HepG2 (cell line): ENCODE results near the gene API5. TPM values are rescaled to one million over a fixed set of nuclear protein-coding genes. Genes with fewer than 3 reads are reported as not detected.

ENCODE experiments used
- ATAC-seq: fragments of 200-7000 bp; cut with Tn5 transposase; 3 replicates; pipeline ENCODE4 v1.9.1; 2020; ENCODE audit warnings: mild to moderate bottlenecking, moderate library complexity
- BruUV-seq: library from RNA; stranded (reverse); fragments of 400-500 nt; replicated peaks from 2 replicates; lab custom pipeline; 2021; lab: Mats Ljungman, UMichigan
- CTCF ChIA-PET: fragments of 300-600 bp; formaldehyde crosslinking; extraction: SDS; loops from one replicate; lab custom pipeline; 2021; ENCODE audit warnings: low total read pairs, inconsistent platforms, low intra/inter-chr PET ratio; lab: Yijun Ruan, JAX
- POLR2A ChIA-PET: fragments of 350-600 bp; sonication (Branson Sonifier 250); formaldehyde crosslinking; loops from one replicate; lab custom pipeline; 2020; ENCODE audit warnings: antibody characterized with exemption, inconsistent platforms; lab: Yijun Ruan, JAX
- DNase-seq: peaks from one replicate; pipeline ENCODE4 v3.0.0-alpha.2; 2015; ENCODE audit warnings: low spot score
- FAIRE-seq: peaks from 3 replicates; lab custom pipeline; 2011; peaks lifted over from hg19 to GRCh38; lab: Jason Lieb, UNC
- H2AFZ ChIP-seq: one replicate; pipeline ENCODE4 v1.6.1; 2011; ENCODE audit warnings: low read length, inconsistent platforms
- H3K27ac ChIP-seq: fragments of 300-600 bp; 3 replicates; pipeline ENCODE4 v1.8.0; 2011; ENCODE audit warnings: mixed run types, mild to moderate bottlenecking, mixed read lengths, low read length, inconsistent platforms; ENCODE audit not compliant: insufficient read depth; ENCODE audit errors: extremely low read length
- H3K27me3 ChIP-seq, 2 experiments: fragments of 200-600 bp in 1 of 2; 2 replicates in 1 of 2; 3 replicates in 1 of 2; pipeline versions ENCODE4 v1.6.0 to v1.8.0; 2011; ENCODE audit warnings: low read length in 2 of 2, mild to moderate bottlenecking in 2 of 2, moderate library complexity in 2 of 2, inconsistent platforms in 1 of 2; ENCODE audit not compliant: insufficient read depth in 2 of 2, control insufficient read depth in 1 of 2
- H3K36me3 ChIP-seq, 2 experiments: fragments of 200-600 bp in 1 of 2; replicated peaks in 1 of 2; 2 replicates in 1 of 2; 3 replicates in 1 of 2; pipeline versions ENCODE4 v1.5.1 to v1.8.0; 2011; ENCODE audit warnings: low read length in 2 of 2, inconsistent platforms in 1 of 2; ENCODE audit not compliant: insufficient read depth in 2 of 2, control insufficient read depth in 1 of 2
- H3K4me1 ChIP-seq: 2 replicates; pipeline ENCODE4 v1.5.1; 2012; ENCODE audit warnings: low read length, inconsistent platforms; ENCODE audit not compliant: insufficient read depth
- H3K4me2 ChIP-seq: 2 replicates; pipeline ENCODE4 v1.6.0; 2011; ENCODE audit warnings: low read depth, low read length, inconsistent platforms
- H3K4me3 ChIP-seq, 3 experiments: fragments of 200-600 bp in 1 of 3; sonication (generic), shearing (Covaris generic) in 1 of 3; replicated peaks in 1 of 3; 2 replicates each; pipeline ENCODE4 v1.5.1; 2011 to 2016; ENCODE audit warnings: low read length in 3 of 3, inconsistent platforms in 2 of 3, low read depth in 2 of 3, mild to moderate bottlenecking in 2 of 3, control low read depth in 1 of 3, mixed read lengths in 1 of 3; ENCODE audit not compliant: insufficient read depth in 1 of 3
- H3K79me2 ChIP-seq: one replicate; pipeline ENCODE4 v1.6.1; 2011; ENCODE audit warnings: low read length, inconsistent platforms; ENCODE audit not compliant: insufficient read depth
- H3K9ac ChIP-seq: 2 replicates; pipeline ENCODE4 v1.6.0; 2011; ENCODE audit warnings: mild to moderate bottlenecking, low read depth, low read length, inconsistent platforms; ENCODE audit not compliant: insufficient read depth
- H3K9me3 ChIP-seq: 2 replicates; pipeline ENCODE4 v1.5.1; 2012; ENCODE audit warnings: mild to moderate bottlenecking, low read length
- H4K20me1 ChIP-seq: 2 replicates; pipeline ENCODE4 v1.6.0; 2011; ENCODE audit warnings: inconsistent platforms, mild to moderate bottlenecking, low read length, moderate library complexity; ENCODE audit not compliant: insufficient read depth
- NFYC ChIP-seq: IDR thresholded peaks from 2 replicates; pipeline ENCODE4 v1.6.1; 2016; ENCODE audit warnings: missing genetic modification reagents, missing compliant biosample characterization
- SIN3A ChIP-seq: IDR thresholded peaks from 2 replicates; pipeline ENCODE4 v1.6.1; 2011; ENCODE audit warnings: low read depth, mild to moderate bottlenecking, control low read depth, low read length, borderline replicate concordance
- SIX4 ChIP-seq: sonication (generic); formaldehyde crosslinking; IDR thresholded peaks from 2 replicates; pipeline ENCODE4 v1.4.0; 2020; ENCODE audit warnings: missing genetic modification reagents
- TCF12 ChIP-seq, 2 experiments: fragments of 450-650 bp in 1 of 2; sonication (generic) in 1 of 2; formaldehyde crosslinking in 1 of 2; IDR thresholded peaks; 2 replicates each; pipeline versions ENCODE4 v1.6.1 to v1.8.0; 2017 to 2022; ENCODE audit warnings: antibody characterized with exemption in 1 of 2, mild to moderate bottlenecking in 1 of 2, missing genetic modification reagents in 1 of 2, moderate library complexity in 1 of 2
- ZNF256 ChIP-seq: sonication (generic); formaldehyde crosslinking; conservative IDR thresholded peaks from 2 replicates; pipeline ENCODE4 v1.4.0; 2020; ENCODE audit warnings: missing genetic modification reagents
- ZNF30 ChIP-seq: sonication (generic); formaldehyde crosslinking; IDR thresholded peaks from 2 replicates; pipeline ENCODE4 v1.5.0; 2020; ENCODE audit warnings: mild to moderate bottlenecking, missing genetic modification reagents
- ZNF558 ChIP-seq: sonication (generic); formaldehyde crosslinking; IDR thresholded peaks from 2 replicates; pipeline ENCODE4 v1.9.0; 2022; ENCODE audit warnings: mild to moderate bottlenecking, missing genetic modification reagents, borderline replicate concordance
- ZNF672 ChIP-seq: sonication (generic); formaldehyde crosslinking; IDR thresholded peaks from 2 replicates; pipeline ENCODE4 v1.8.1; 2022; ENCODE audit warnings: missing genetic modification reagents
- ZNF792 ChIP-seq: IDR thresholded peaks from 2 replicates; pipeline ENCODE4 v1.6.1; 2016
- in situ Hi-C: cut with HindIII; loops from 2 replicates; pipeline ENCODE4 v1.10.0; 2017; ENCODE audit warnings: low pct_unique_long_range_greater_than_20kb; ENCODE audit not compliant: extremely low pct_ligation_motif_present
- intact Hi-C: fragments of 100-400 bp; cut with micrococcal nuclease; formaldehyde crosslinking; loops from one replicate; pipeline ENCODE4 v1.10.0; 2022; ENCODE audit not compliant: unreplicated experiment
- polyA plus RNA-seq, 8 experiments: library from polyadenylated mRNA; depleted of rRNA in 3 of 8; stranded (reverse) in 7 of 8; unstranded in 1 of 8; fragments of >200 nt; fragmentation: Illumina TruSeq in 4 of 8; extraction: Trizol in 4 of 8; gene quantifications; 2 replicates each; pipeline versions ENCODE4 v1.2.1 to v1.2.3, GENCODE V29; 2011 to 2016; ENCODE audit warnings: low read depth in 4 of 8, missing spikeins in 1 of 8, mixed read lengths in 1 of 8; ENCODE audit not compliant: insufficient read depth in 1 of 8
- total RNA-seq, 5 experiments: library from RNA; depleted of rRNA; stranded (reverse); fragments of >200 nt; fragmentation: Illumina TruSeq; extraction: Trizol; gene quantifications; 2 replicates each; pipeline ENCODE4 v1.2.3, GENCODE V29; 2016; ENCODE audit warnings: low read depth in 1 of 5
- TF ChIP-seq, protein P1 (sequence below): sonication (generic); formaldehyde crosslinking; IDR thresholded peaks from 2 replicates; pipeline ENCODE4 v1.5.0; 2020; ENCODE audit warnings: mild to moderate bottlenecking, missing genetic modification reagents, borderline replicate concordance

Gene API5
- total and polyA plus RNA-seq, 2 of the 13 experiments (the other 11 are each of a cell fraction or from before 2014, with no cell fraction given), result 21.6 to 59.0 TPM

DNA sequence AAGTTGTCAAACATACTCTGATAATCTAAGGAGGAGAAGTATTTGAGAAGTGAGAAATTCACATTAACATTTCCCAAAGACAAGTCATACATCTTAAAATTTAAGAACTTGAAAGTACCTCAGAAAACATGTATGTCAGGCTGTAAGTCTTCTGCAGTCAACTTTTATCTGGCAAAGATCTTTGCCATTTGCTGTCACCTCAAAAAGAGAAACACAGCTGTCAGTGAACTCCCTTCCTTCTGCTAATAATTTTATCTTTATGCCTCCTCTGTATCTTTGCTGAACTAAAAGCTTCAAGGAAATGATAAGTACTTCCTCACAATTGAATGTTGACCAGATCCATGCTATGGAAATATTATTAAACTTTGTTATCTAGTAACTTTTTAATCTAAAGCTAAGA is 65.6 kb downstream of the API5 start:
- in situ Hi-C loops, result no loop called here
- ChIA-PET CTCF (no interaction called here), POLR2A (no interaction called here)
- intact Hi-C loops, result no loop called here
- FAIRE-seq (no peak), ATAC-seq (no peak), DNase-seq (no peak)
- no peak overlapping the region for H3K27ac ChIP-seq
- H3K27me3 ChIP-seq, result no peaks in the 10 kb centered on the region
- H2AFZ ChIP-seq, result no peak overlapping the region
- H4K20me1 ChIP-seq, result no peaks in the 10 kb centered on the region
- H3K4me3 ChIP-seq, result no peak overlapping the region
- H3K9me3 ChIP-seq, result no peaks in the 10 kb centered on the region
- H3K36me3 ChIP-seq, result peaks cover 0 to 18% of the 10 kb centered on the region in 2 experiments; a peak in 2 of 5 replicates
- no TSS peak for BruUV-seq
- TF ChIP-seq ZNF30 (CRISPR knock-in tag) (no peak), TCF12 (IDR thresholded peaks at IDR 0.05) (no peak), TCF12 (CRISPR knock-in tag; IDR thresholded peaks at IDR 0.05) (no peak), ZNF558 (no peak), SIX4 (no peak), NFYC (CRISPR knock-in tag) (no peak), ZNF256 (CRISPR knock-in tag) (no peak), SIN3A (no peak), ZNF792 (no peak), ZNF672 (CRISPR knock-in tag) (no peak)
- TF ChIP-seq, protein P1, sequence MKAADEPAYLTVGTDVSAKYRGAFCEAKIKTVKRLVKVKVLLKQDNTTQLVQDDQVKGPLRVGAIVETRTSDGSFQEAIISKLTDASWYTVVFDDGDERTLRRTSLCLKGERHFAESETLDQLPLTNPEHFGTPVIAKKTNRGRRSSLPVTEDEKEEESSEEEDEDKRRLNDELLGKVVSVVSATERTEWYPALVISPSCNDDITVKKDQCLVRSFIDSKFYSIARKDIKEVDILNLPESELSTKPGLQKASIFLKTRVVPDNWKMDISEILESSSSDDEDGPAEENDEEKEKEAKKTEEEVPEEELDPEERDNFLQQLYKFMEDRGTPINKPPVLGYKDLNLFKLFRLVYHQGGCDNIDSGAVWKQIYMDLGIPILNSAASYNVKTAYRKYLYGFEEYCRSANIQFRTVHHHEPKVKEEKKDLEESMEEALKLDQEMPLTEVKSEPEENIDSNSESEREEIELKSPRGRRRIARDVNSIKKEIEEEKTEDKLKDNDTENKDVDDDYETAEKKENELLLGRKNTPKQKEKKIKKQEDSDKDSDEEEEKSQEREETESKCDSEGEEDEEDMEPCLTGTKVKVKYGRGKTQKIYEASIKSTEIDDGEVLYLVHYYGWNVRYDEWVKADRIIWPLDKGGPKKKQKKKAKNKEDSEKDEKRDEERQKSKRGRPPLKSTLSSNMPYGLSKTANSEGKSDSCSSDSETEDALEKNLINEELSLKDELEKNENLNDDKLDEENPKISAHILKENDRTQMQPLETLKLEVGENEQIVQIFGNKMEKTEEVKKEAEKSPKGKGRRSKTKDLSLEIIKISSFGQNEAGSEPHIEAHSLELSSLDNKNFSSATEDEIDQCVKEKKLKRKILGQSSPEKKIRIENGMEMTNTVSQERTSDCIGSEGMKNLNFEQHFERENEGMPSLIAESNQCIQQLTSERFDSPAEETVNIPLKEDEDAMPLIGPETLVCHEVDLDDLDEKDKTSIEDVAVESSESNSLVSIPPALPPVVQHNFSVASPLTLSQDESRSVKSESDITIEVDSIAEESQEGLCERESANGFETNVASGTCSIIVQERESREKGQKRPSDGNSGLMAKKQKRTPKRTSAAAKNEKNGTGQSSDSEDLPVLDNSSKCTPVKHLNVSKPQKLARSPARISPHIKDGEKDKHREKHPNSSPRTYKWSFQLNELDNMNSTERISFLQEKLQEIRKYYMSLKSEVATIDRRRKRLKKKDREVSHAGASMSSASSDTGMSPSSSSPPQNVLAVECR (CRISPR knock-in tag), result no peak
- peaks cover 20% of the 10 kb centered on the region for H3K79me2 ChIP-seq
- H3K9ac ChIP-seq, result no peak overlapping the region
- no peaks in the 10 kb centered on the region for H3K4me1 ChIP-seq
- H3K4me2 ChIP-seq, result no peak overlapping the region
